Thoracic aorta (tissue), 2 donors: ENCODE results near the gene WDR20. TPM values are rescaled to one million over a fixed set of nuclear protein-coding genes. Genes with fewer than 3 reads are reported as not detected.

Experiments used
- ATAC-seq: fragments of 150-250 bp; one replicate; pipeline ENCODE4 v1.8.0; 2017; ENCODE audit warnings: low read depth; ENCODE audit not compliant: insufficient number of reproducible peaks, low FRiP score
- DNase-seq: peaks from one replicate; pipeline ENCODE4 v3.0.0-alpha.2; 2020; ENCODE audit warnings: low spot score
- H3K27ac ChIP-seq, 2 donors: fragments of 200-600 bp; sonication (generic); 1 replicate in 1 of 2; 2 replicates in 1 of 2; pipeline ENCODE4 v1.5.1; 2016; ENCODE audit warnings: mild to moderate bottlenecking in 2 of 2, moderate library complexity in 2 of 2
- H3K27me3 ChIP-seq: fragments of 200-600 bp; sonication (generic); replicated peaks from 2 replicates; pipeline ENCODE4 v1.6.0; 2016; ENCODE audit warnings: mild to moderate bottlenecking; ENCODE audit not compliant: insufficient read depth
- H3K36me3 ChIP-seq: fragments of 200-600 bp; sonication (generic); one replicate; pipeline ENCODE4 v1.5.1; 2016
- H3K4me1 ChIP-seq, 2 donors: fragments of 200-600 bp; sonication (generic); 1 replicate in 1 of 2; 2 replicates in 1 of 2; pipeline versions ENCODE4 v1.5.1 to v1.6.0; 2016; ENCODE audit warnings: low read depth in 2 of 2, mild to moderate bottlenecking in 1 of 2; ENCODE audit not compliant: control insufficient read depth in 1 of 2
- H3K4me3 ChIP-seq: fragments of 200-600 bp; sonication (generic); 2 replicates; pipeline ENCODE4 v1.5.1; 2016; ENCODE audit warnings: mild to moderate bottlenecking
- H3K9me3 ChIP-seq: fragments of 200-600 bp; sonication (generic); 2 replicates; pipeline ENCODE4 v1.5.1; 2016
- CTCF ChIP-seq: fragments of 200-600 bp; sonication (generic); IDR thresholded peaks from one replicate; pipeline ENCODE4 v1.5.1; 2019; ENCODE audit warnings: antibody characterized with exemption
- total RNA-seq, 2 donors: library from RNA; depleted of rRNA; stranded (reverse); fragments of >200 nt; gene quantifications; one replicate each; pipeline versions ENCODE4 v1.1.0 to v1.2.3, GENCODE V29; 2016

WDR20 gene
- total RNA-seq, 2 donors from 2014 or later: 11.0 to 30.0 TPM

GRCh38 chr14:102229071-102229738 is 89.5 kb downstream of the WDR20 start:
- Histone ChIP-seq H3K36me3 (peaks cover 4% of the 10 kb centered on the region), H3K4me3 (no peak overlapping the region), H3K9me3 (no peaks in the 10 kb centered on the region), H3K27me3 (no peaks in the 10 kb centered on the region), H3K27ac (no peak overlapping the region), H3K4me1 (no peaks in the 10 kb centered on the region)
- TF ChIP-seq CTCF: no peak
- DNase-seq: no peak
- no peak for ATAC-seq

GRCh38 chr14:102229739-102230092 is 90.0 kb downstream of the WDR20 start:
- peaks cover 4% of the 10 kb centered on the region for H3K36me3 ChIP-seq
- H3K9me3 ChIP-seq: no peaks in the 10 kb centered on the region
- H3K4me3 ChIP-seq: no peak overlapping the region
- no peaks in the 10 kb centered on the region for H3K4me1 ChIP-seq
- ATAC-seq (no peak), DNase-seq (no peak)
- H3K27ac ChIP-seq: no peak overlapping the region
- no peak for TF ChIP-seq CTCF
- H3K27me3 ChIP-seq: no peaks in the 10 kb centered on the region

- H3K4me1 ChIP-seq: peaks cover 0 to 7% of the 10 kb centered on the region in 2 donors
- H3K4me3 ChIP-seq: no peak overlapping the region
- peaks cover 4% of the 10 kb centered on the region for H3K36me3 ChIP-seq
- ATAC-seq (no peak), DNase-seq (no peak)
- TF ChIP-seq CTCF: no peak
- no peaks in the 10 kb centered on the region for H3K9me3 ChIP-seq
- no peak overlapping the region for H3K27ac ChIP-seq
- H3K27me3 ChIP-seq: no peaks in the 10 kb centered on the region
These were observed 90.9 kb downstream of the WDR20 start for GRCh38 chr14:102230481-102231210.

GRCh38 chr14:102231476-102232347 is 92.0 kb downstream of the WDR20 start:
- H3K4me3 ChIP-seq: no peak overlapping the region
- H3K4me1 ChIP-seq: peaks cover 0 to 7% of the 10 kb centered on the region in 2 donors
- no peak overlapping the region for H3K27ac ChIP-seq
- DNase-seq (no peak), ATAC-seq (no peak)
- no peak for TF ChIP-seq CTCF
- no peaks in the 10 kb centered on the region for H3K36me3 ChIP-seq
- no peaks in the 10 kb centered on the region for H3K9me3 ChIP-seq
- no peaks in the 10 kb centered on the region for H3K27me3 ChIP-seq

GRCh38 chr14:102232348-102232625 is 92.6 kb downstream of the WDR20 start:
- no peak for TF ChIP-seq CTCF
- ATAC-seq: no peak
- DNase-seq: no peak
- Histone ChIP-seq H3K9me3 (no peaks in the 10 kb centered on the region), H3K36me3 (no peaks in the 10 kb centered on the region), H3K4me3 (no peak overlapping the region), H3K4me1 (peaks cover 0 to 7% of the 10 kb centered on the region in 2 donors), H3K27me3 (no peaks in the 10 kb centered on the region), H3K27ac (no peak overlapping the region)
